Subcutaneous abdominal adipose tissue (tissue), 5 donors: ENCODE measurements around the gene CACNA2D1.

Experiments used
- H3K27ac ChIP-seq: one replicate; pipeline ENCODE4 v1.7.0; 2013; ENCODE audit warnings: low read depth, mild to moderate bottlenecking, inconsistent platforms, low read length, moderate library complexity
- H3K27me3 ChIP-seq, 5 donors: one replicate each; pipeline ENCODE4 v1.7.0; 2013; ENCODE audit warnings: low read length in 5 of 5, inconsistent platforms in 1 of 5; ENCODE audit not compliant: control insufficient read depth in 5 of 5, insufficient read depth in 4 of 5
- H3K36me3 ChIP-seq, 5 donors: one replicate each; pipeline ENCODE4 v1.7.0; 2013; ENCODE audit warnings: low read length in 5 of 5; ENCODE audit not compliant: control insufficient read depth in 5 of 5, insufficient read depth in 5 of 5
- H3K4me1 ChIP-seq, 5 donors: one replicate each; pipeline ENCODE4 v1.7.0; 2013; ENCODE audit warnings: low read length in 5 of 5, mild to moderate bottlenecking in 3 of 5, moderate library complexity in 1 of 5; ENCODE audit not compliant: control insufficient read depth in 5 of 5, insufficient read depth in 5 of 5
- H3K4me3 ChIP-seq, 5 donors: one replicate each; pipeline ENCODE4 v1.7.0; 2013; ENCODE audit warnings: low read length in 5 of 5, low read depth in 1 of 5
- H3K9ac ChIP-seq, 5 donors: one replicate each; pipeline ENCODE4 v1.7.0; 2013; ENCODE audit warnings: low read length in 5 of 5, mild to moderate bottlenecking in 4 of 5, moderate library complexity in 3 of 5
- H3K9me3 ChIP-seq, 5 donors: one replicate each; pipeline ENCODE4 v1.7.0; 2013; ENCODE audit warnings: low read length in 5 of 5; ENCODE audit not compliant: control insufficient read depth in 5 of 5
- donor health status: healthy.
- donor health status: healthy.
- donor health status: healthy.
- donor health status: healthy.
- donor health status: healthy.

The CACNA2D1 gene

DNA sequence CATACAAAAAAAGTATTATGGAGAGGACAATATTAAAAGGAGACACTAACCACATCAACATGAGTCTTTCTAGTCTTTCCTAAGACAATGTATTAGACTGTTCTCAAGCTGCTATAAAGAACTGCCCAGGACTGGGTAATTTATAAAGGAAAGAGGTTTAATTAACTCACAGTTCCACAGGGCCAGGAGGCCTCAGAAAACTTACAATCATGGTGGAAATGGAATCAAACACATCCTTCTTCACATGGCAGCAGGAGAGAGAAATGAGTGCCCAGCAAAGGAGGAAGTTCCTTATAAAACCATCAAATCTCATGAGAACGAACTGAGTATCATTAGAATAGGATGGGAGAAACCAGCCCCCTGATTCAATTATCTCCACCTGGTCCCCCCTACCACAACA, 25.7 kb downstream of the CACNA2D1 start:
- Histone ChIP-seq H3K9me3 (no peaks in the 10 kb centered on the region), H3K4me3 (no peak overlapping the region), H3K36me3 (no peaks in the 10 kb centered on the region), H3K27me3 (no peaks in the 10 kb centered on the region), H3K4me1 (peaks cover 0 to 4% (median 0%) of the 10 kb centered on the region in 5 donors), H3K9ac (no peak overlapping the region), H3K27ac (no peak overlapping the region)

DNA sequence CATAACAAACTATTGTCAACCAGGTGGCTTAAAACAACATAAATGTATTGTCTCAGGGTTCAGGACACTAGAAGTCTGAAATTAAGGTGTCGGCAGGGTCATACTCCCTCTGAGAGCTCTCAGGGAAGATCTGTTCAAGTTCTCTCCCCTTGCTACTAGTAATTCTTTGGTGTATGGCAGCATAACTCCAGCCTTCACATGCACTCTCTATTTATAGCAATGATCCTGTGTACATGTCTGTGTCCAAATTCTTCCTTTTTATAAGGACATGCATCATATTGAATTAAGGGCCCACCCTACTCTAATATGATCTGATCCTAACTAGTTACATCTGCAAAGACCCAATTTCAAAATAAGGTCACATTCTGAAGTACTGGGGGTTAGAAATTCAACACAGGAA, 27.2 kb downstream of the CACNA2D1 start:
- Histone ChIP-seq H3K27ac (no peak overlapping the region), H3K4me1 (peaks cover 0 to 4% (median 0%) of the 10 kb centered on the region in 5 donors), H3K27me3 (no peaks in the 10 kb centered on the region), H3K9ac (no peak overlapping the region), H3K4me3 (no peak overlapping the region), H3K9me3 (no peaks in the 10 kb centered on the region), H3K36me3 (no peaks in the 10 kb centered on the region)

DNA sequence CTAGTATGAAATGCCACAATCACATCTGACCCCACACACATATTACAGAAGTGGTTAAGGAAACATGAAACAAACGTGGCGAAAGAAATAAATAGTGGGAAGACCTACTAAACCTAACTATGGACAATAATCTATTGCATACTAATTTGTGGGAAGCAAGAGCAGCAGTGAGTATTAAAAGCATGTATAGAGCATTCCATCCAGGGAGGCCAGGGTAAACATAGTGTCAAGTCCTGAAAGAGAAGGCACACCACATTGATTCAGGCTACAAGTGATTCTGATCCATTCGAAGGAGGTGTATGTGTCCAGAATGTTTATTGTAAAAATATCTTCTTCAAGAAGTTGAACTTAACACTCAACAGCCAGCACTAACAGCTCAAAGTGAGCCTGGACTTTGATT, 29.2 kb downstream of the CACNA2D1 start:
- H3K4me3 ChIP-seq: no peak overlapping the region
- no peak overlapping the region for H3K9ac ChIP-seq
- no peak overlapping the region for H3K27ac ChIP-seq
- no peaks in the 10 kb centered on the region for H3K36me3 ChIP-seq
- H3K9me3 ChIP-seq: no peaks in the 10 kb centered on the region
- H3K4me1 ChIP-seq: peaks cover 0 to 4% (median 0%) of the 10 kb centered on the region in 5 donors
- H3K27me3 ChIP-seq: no peaks in the 10 kb centered on the region

DNA sequence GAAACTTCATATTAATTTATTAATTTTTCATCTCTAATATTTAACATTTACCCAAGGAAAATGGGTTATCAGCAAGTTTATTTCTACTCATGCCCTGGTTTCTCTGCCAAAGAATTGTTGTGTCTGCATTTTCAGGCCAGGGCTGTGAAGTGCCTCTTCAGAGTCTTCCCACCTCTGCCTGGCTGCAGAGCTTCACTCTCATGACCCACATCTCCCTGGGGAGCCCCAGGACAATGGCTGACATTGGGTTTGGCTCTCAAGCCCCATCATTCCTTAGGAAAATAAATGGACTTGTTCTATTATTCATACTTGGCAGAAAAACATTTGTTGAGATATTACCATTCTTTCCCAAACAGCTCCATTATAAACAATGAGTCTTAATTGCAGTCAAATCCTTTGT, 30.3 kb downstream of the CACNA2D1 start:
- Histone ChIP-seq H3K36me3 (no peaks in the 10 kb centered on the region), H3K9me3 (no peaks in the 10 kb centered on the region), H3K27me3 (no peaks in the 10 kb centered on the region), H3K4me3 (no peak overlapping the region), H3K27ac (no peak overlapping the region), H3K4me1 (peaks cover 0 to 4% (median 0%) of the 10 kb centered on the region in 5 donors), H3K9ac (no peak overlapping the region)

DNA sequence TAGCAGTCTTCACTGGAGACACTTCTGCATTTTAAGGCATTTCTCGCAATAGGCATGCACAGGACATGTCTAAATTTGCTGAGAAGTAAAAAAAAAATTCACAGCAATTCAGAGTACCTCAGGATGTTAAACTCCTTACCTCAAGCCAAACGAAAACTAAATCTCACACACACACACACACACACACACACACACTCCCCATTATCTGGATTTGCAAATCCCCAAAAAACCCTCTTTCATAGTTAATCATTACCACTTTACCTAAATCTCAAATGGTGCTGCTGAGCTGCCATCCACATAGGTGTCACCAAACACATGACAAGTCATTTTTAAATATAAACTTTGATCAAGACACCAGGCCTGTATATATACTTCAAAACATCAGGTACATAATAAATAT, 31.8 kb downstream of the CACNA2D1 start:
- Histone ChIP-seq H3K4me3 (no peak overlapping the region), H3K9me3 (no peaks in the 10 kb centered on the region), H3K4me1 (peaks cover 0 to 4% (median 0%) of the 10 kb centered on the region in 5 donors), H3K36me3 (no peaks in the 10 kb centered on the region), H3K27ac (no peak overlapping the region), H3K27me3 (no peaks in the 10 kb centered on the region), H3K9ac (no peak overlapping the region)

DNA sequence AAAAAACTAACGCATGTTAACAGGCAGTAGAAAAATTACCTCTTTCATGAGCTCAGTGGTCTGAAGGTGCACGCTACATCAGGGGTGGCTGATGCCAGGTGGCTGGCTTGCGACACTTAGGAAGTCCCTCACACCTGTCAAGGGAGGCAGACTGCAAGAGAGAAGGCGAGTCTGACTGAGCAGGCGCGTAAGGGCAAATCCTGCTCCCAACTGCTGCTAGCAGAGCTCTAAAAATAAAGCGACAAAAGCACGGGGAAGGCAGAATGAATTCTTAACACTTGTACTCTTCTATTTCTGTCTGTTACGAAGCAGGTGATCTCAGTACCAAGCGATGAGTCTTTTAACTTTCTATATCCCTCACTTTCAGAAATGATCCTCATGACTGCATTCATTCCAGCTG, 33.1 kb downstream of the CACNA2D1 start:
- Histone ChIP-seq H3K4me3 (no peak overlapping the region), H3K36me3 (no peaks in the 10 kb centered on the region), H3K4me1 (peaks cover 0 to 4% (median 0%) of the 10 kb centered on the region in 5 donors), H3K27me3 (no peaks in the 10 kb centered on the region), H3K27ac (no peak overlapping the region), H3K9ac (no peak overlapping the region), H3K9me3 (no peaks in the 10 kb centered on the region)

DNA sequence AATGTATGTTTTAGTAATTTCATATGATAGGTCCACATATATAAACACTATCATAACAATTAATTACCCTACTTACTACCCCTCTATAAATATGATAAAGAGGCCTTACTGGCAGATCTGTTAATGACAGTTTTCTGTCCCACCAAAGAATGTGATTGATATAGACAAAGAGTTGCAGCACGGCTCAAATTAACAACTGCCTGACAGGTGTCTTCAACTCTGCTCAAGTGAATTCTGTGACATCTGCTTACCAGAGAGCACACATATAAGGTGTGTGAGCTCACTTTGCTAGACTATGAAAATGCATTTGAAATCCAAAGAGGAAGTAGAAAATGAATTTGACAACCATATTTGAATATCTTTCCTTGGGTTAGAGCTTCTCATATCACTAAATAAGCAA, 36.6 kb downstream of the CACNA2D1 start:
- Histone ChIP-seq H3K4me3 (no peak overlapping the region), H3K27ac (no peak overlapping the region), H3K27me3 (no peaks in the 10 kb centered on the region), H3K36me3 (peaks cover 0 to 3% (median 0%) of the 10 kb centered on the region in 5 donors), H3K9ac (no peak overlapping the region), H3K4me1 (no peaks in the 10 kb centered on the region), H3K9me3 (no peaks in the 10 kb centered on the region)

DNA sequence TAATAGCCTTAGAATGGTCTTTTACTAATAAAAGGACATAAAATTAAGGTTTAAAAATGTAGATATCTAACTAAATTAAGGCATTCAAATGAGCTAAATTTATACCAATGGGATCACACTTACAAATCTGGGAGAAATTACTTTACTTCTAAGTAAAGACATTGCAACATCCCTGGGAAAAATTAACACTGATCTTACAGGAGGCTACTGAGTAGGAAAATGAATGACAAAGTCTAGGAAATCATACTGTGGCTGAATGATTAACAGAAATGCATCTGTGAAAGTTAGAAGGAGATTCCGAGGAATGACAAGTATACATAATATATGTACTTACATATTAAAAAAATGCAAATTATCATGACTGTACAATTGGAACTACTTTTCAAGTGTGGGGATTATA, 38.3 kb downstream of the CACNA2D1 start:
- Histone ChIP-seq H3K27me3 (no peaks in the 10 kb centered on the region), H3K4me3 (no peak overlapping the region), H3K9ac (no peak overlapping the region), H3K27ac (no peak overlapping the region), H3K4me1 (no peaks in the 10 kb centered on the region), H3K36me3 (peaks cover 0 to 3% (median 0%) of the 10 kb centered on the region in 5 donors), H3K9me3 (no peaks in the 10 kb centered on the region)

DNA sequence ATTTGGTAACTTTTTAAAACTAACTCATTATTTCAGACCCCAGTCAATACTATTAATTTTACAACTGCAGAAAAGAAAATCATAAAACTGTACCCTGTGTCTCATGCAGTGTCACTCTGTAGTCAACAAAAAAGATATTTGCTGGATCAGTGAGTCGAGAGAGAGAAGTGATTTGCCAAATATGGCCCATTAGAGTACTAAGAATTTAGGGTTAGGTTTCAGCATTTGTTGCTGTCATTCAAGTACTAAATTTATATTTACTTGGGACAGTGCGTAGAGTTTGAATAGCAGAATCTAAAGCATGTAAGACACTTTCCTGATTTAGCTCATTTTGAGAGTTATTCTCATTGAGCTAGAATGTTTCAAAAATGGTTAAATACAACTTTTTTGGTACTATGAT, 38.9 kb downstream of the CACNA2D1 start:
- no peaks in the 10 kb centered on the region for H3K27me3 ChIP-seq
- no peak overlapping the region for H3K27ac ChIP-seq
- H3K4me1 ChIP-seq: no peaks in the 10 kb centered on the region
- no peaks in the 10 kb centered on the region for H3K9me3 ChIP-seq
- H3K4me3 ChIP-seq: no peak overlapping the region
- no peak overlapping the region for H3K9ac ChIP-seq
- H3K36me3 ChIP-seq: peaks cover 0 to 3% (median 0%) of the 10 kb centered on the region in 5 donors

DNA sequence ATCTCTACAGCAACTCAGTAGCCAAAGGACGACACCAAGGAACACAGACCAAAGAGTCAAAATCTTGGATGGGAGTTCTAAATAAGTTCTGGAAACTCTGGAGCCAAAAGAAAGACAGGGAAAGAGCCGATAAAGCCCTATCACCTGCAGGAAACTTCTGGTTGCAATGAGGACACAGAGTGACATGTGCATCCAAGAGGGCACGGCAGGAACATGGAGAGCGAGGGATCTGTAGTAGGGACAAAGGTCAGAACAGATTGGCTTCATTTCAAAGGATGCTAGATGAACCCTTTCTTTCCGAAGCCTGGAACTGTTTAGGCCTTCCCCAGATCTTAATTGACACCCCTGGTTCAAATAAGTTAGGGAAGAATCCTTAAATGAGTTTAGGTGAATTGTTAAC, 39.5 kb downstream of the CACNA2D1 start:
- no peak overlapping the region for H3K27ac ChIP-seq
- no peaks in the 10 kb centered on the region for H3K9me3 ChIP-seq
- no peak overlapping the region for H3K9ac ChIP-seq
- H3K27me3 ChIP-seq: no peaks in the 10 kb centered on the region
- H3K36me3 ChIP-seq: peaks cover 0 to 3% (median 0%) of the 10 kb centered on the region in 5 donors
- H3K4me1 ChIP-seq: no peaks in the 10 kb centered on the region
- no peak overlapping the region for H3K4me3 ChIP-seq
